ENCODE data around the gene FAM3D. TPM values are rescaled to one million over a fixed set of nuclear protein-coding genes. Genes with fewer than 3 reads are reported as not detected.

Gene FAM3D
- total RNA-seq, 2 experiments from 2014 or later, result not detected

DNA sequence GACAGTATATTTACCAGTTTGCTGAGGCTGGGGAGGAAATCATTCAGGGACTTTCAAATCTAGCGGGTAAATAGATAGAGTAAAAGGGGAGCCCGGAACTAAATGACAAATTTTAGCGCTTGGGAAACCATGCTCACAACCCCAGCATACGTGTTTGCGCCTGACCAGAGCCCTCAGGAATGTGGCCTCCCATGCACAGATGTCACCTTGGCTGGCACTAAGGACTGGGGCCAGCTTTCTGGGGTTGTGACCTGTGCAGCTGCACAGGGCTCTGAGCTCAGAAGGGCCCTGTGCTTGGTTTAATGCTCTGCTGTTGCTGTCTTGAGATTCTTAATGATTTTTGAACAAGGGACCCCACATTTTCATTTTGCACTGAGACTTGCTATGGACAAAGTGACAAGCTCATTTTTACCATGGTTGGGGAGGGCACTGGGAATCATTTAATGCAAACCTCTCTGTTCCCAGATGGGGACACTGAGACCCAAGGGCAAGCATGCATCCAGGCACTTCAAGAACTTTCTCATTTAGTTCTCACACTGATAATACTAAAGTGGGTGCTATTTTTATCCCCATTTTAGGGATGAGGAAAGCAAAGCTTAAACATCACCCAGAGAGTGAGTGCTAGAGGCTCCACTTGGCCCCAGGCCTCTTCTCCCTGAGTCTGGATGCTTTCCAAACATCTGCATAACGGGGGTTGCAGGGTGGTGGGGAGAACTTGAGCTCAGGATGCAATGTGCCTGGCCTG lies 45.3 kb downstream of the FAM3D start:
- DNase-seq (no peak), ATAC-seq (no peak)
- no peaks in the 10 kb centered on the region for H3K27me3 Mint-ChIP-seq (ENCODE audit: low read depth)
- POLR2A ChIA-PET, result no interaction called here
- no peaks in the 10 kb centered on the region for H3K36me3 Mint-ChIP-seq (ENCODE audit: low read depth)
- H3K9me3 Mint-ChIP-seq (ENCODE audit: insufficient read depth), result no peaks in the 10 kb centered on the region
- CTCF ChIA-PET, result interaction anchor here (1.3 to 3.2 kb wide), 2 partner anchors 9 to 53 kb away, joined by 3 to 13 read pairs; no protein-coding TSS in a partner anchor
- peaks cover 3% of the 10 kb centered on the region for H3K4me1 Mint-ChIP-seq (ENCODE audit: low read depth)
- H3K27ac Mint-ChIP-seq, result no peak overlapping the region
- H3K4me3 Mint-ChIP-seq, result no peak overlapping the region

DNA sequence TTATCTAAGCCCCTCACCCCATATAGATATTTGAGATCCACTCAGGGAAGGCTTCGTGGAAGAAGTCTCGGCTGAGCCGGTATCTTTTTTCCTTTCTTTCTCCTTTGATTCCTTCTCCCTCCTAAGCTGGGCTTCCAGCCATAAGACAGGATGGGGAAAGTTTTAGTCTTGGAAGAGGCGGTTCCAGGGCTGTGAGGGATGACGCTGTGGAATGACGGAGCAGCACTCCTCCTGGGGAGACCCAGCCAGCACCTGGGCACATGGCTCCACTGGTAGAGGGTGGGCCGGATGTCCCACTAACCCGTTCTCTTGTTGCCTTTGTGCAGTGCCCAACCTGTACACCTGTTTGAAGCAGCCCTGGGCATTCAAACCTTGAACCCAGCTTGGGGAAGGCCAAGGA lies 46.2 kb downstream of the FAM3D start:
- no peak overlapping the region for H3K4me3 Mint-ChIP-seq

GRCh38 chr3:58617338-58617761 lies 49.2 kb downstream of the FAM3D start:
- no peaks in the 10 kb centered on the region for H3K27me3 Mint-ChIP-seq (ENCODE audit: low read depth)
- POLR2A ChIA-PET, result no interaction called here
- H3K4me3 Mint-ChIP-seq, result no peak overlapping the region
- H3K9me3 Mint-ChIP-seq (ENCODE audit: insufficient read depth), result no peaks in the 10 kb centered on the region
- DNase-seq (no peak), ATAC-seq (no peak)
- no peaks in the 10 kb centered on the region for H3K4me1 Mint-ChIP-seq (ENCODE audit: low read depth)
- H3K27ac Mint-ChIP-seq, result no peak overlapping the region
- CTCF ChIA-PET, result interaction anchor here (3.1 kb wide), 1 partner anchor 13 kb away, joined by 13 read pairs; no protein-coding TSS in a partner anchor
- no peaks in the 10 kb centered on the region for H3K36me3 Mint-ChIP-seq (ENCODE audit: low read depth)

More for the DNA sequence above, 46.2 kb downstream of the FAM3D start:
- Mint-ChIP-seq H3K27ac (no peak overlapping the region), H3K36me3 (ENCODE audit: low read depth) (no peaks in the 10 kb centered on the region), H3K4me1 (ENCODE audit: low read depth) (peaks cover 3% of the 10 kb centered on the region), H3K27me3 (ENCODE audit: low read depth) (no peaks in the 10 kb centered on the region), H3K9me3 (ENCODE audit: insufficient read depth) (no peaks in the 10 kb centered on the region)
- POLR2A ChIA-PET, result no interaction called here
- CTCF ChIA-PET, result interaction anchor here (3.2 kb wide), 1 partner anchor 10 kb away, joined by 13 read pairs; no protein-coding TSS in a partner anchor
- no peak for ATAC-seq
- DNase-seq, result no peak

DNA sequence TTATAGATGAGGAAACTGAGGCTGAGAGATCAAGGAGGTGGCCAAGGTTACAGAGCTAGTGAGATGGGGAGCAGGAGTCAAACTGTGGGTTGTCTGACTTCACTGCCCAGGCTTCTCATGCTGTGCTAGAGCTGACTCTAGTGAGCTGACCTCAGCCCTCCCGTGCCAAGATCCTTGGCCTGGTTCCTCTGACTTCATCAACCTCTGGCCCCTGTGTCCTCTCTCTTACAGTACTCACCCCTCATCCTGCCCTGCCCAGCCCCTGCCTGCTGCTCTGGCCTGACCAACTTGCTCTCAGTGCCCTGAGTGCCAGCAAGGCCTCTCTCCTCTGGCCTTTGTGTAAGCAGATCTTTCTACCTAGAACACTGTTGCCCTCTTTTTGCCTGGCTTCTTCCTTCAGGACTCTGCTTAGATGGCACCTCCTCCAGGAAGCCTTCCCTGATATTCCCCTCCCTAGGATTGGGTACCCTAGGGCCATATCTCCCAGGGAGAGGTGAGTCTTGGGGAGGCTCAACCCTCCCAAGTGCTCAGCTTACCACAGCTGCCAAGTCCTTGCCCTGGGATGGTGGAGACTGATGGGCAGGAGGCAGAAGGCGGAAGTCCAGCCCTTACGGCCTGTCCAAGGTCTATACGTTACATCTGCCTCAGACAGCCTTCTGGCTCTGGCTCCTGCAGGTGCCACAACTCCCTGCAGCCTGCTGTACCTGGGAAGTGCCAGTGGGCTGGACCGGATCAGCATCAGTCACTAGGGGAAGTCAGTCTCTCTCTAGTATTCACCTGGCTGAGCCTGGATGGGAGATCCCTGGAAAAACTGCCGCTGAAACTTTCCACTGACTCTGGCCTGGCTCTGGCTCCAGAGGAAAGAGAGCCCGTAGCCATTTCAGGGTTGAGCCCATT lies 53.1 kb downstream of the FAM3D start:
- POLR2A ChIA-PET, result no interaction called here
- no peak for DNase-seq
- CTCF ChIA-PET, result interaction anchor here (1.6 kb wide), 1 partner anchor 17 kb away, joined by 4 read pairs; no protein-coding TSS in a partner anchor

GRCh38 chr3:58612830-58613229 lies 53.7 kb downstream of the FAM3D start:
- Mint-ChIP-seq H3K4me1 (ENCODE audit: low read depth) (peaks cover 9% of the 10 kb centered on the region), H3K9me3 (ENCODE audit: insufficient read depth) (no peaks in the 10 kb centered on the region), H3K27ac (no peak overlapping the region), H3K27me3 (ENCODE audit: low read depth) (no peaks in the 10 kb centered on the region), H3K4me3 (no peak overlapping the region), H3K36me3 (ENCODE audit: low read depth) (no peaks in the 10 kb centered on the region)
- DNase-seq, result no peak
- ATAC-seq, result no peak
- ChIA-PET POLR2A (no interaction called here), CTCF (interaction anchor here (1.6 kb wide), 1 partner anchor 17 kb away, joined by 4 read pairs; no protein-coding TSS in a partner anchor)

More for the DNA sequence above, 53.1 kb downstream of the FAM3D start:
- H3K27ac Mint-ChIP-seq, result no peak overlapping the region
- no peak overlapping the region for H3K4me3 Mint-ChIP-seq
- no peaks in the 10 kb centered on the region for H3K36me3 Mint-ChIP-seq (ENCODE audit: low read depth)
- no peak for ATAC-seq
- H3K4me1 Mint-ChIP-seq (ENCODE audit: low read depth), result peaks cover 4% of the 10 kb centered on the region
- no peaks in the 10 kb centered on the region for H3K9me3 Mint-ChIP-seq (ENCODE audit: insufficient read depth)
- no peaks in the 10 kb centered on the region for H3K27me3 Mint-ChIP-seq (ENCODE audit: low read depth)

DNA sequence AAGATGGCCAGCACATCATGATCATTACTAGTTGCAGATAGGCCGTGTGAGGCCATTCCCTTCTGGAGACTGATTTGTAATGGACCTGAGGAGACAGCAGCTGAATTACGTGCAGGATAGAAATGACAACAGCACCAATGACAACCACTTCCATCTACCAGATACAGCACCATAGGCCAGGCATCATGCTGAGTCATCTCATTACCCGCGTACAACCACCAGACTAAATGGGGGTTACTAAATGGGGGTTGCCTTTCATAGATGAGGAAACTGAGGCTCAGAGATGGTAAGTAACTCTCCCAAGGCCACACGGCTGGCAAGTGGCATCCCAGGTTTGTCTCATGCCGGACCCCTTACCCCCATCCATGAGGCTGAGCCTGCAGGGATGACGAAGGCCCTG lies 56.6 kb downstream of the FAM3D start:
- Mint-ChIP-seq H3K27me3 (ENCODE audit: low read depth) (peaks cover 10% of the 10 kb centered on the region), H3K4me3 (no peak overlapping the region), H3K36me3 (ENCODE audit: low read depth) (no peaks in the 10 kb centered on the region), H3K9me3 (ENCODE audit: insufficient read depth) (no peaks in the 10 kb centered on the region), H3K4me1 (ENCODE audit: low read depth) (peaks cover 12% of the 10 kb centered on the region), H3K27ac (no peak overlapping the region)
- no peak for ATAC-seq
- ChIA-PET POLR2A (no interaction called here), CTCF (no interaction called here)
- no peak for DNase-seq

GRCh38 chr3:58608648-58609047 lies 57.9 kb downstream of the FAM3D start:
- DNase-seq (no peak), ATAC-seq (no peak)
- Mint-ChIP-seq H3K27me3 (ENCODE audit: low read depth) (peaks cover 15% of the 10 kb centered on the region), H3K4me3 (no peak overlapping the region), H3K4me1 (ENCODE audit: low read depth) (peaks cover 12% of the 10 kb centered on the region), H3K36me3 (ENCODE audit: low read depth) (no peaks in the 10 kb centered on the region), H3K9me3 (ENCODE audit: insufficient read depth) (no peaks in the 10 kb centered on the region), H3K27ac (no peak overlapping the region)
- ChIA-PET CTCF (interaction anchor here (0.9 to 1.3 kb wide), 2 partner anchors 22 to 142 kb away, joined by 3 to 5 read pairs; no protein-coding TSS in a partner anchor), POLR2A (no interaction called here)

- Mint-ChIP-seq H3K27me3 (ENCODE audit: low read depth) (peaks cover 15% of the 10 kb centered on the region), H3K4me3 (no peak overlapping the region), H3K36me3 (ENCODE audit: low read depth) (no peaks in the 10 kb centered on the region), H3K9me3 (ENCODE audit: insufficient read depth) (no peaks in the 10 kb centered on the region), H3K27ac (no peak overlapping the region), H3K4me1 (ENCODE audit: low read depth) (peaks cover 12% of the 10 kb centered on the region)
- POLR2A ChIA-PET, result no interaction called here
- DNase-seq, result no peak
- CTCF ChIA-PET, result interaction anchor here (0.9 to 1.3 kb wide), 3 partner anchors 22 to 141 kb away, joined by 3 to 5 read pairs (median 4); no protein-coding TSS in a partner anchor
- ATAC-seq, result no peak
Observed at GRCh38 chr3:58607816-58608215, 58.8 kb downstream of the FAM3D start.

DNA sequence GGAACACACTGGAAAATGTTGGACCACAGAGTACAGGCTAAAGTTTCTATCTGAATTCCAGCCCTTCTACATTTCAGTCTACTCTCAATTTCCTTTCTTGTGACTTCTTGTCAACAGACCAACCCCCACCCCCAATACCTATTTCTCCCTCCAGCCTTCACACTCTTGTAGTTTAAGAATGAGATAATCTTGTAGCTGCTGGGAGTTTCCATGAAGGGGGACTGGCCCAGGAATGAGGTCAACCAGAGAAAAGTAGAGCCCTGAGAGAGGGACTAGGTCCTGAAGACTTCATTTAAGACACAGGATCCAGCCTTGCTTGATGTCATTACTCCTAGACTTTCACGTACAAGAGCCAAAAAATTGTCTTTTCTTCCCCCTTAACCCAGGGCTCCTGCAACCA lies 59.9 kb downstream of the FAM3D start:
- Mint-ChIP-seq H3K36me3 (ENCODE audit: low read depth) (no peaks in the 10 kb centered on the region), H3K27ac (no peak overlapping the region), H3K4me3 (no peak overlapping the region), H3K27me3 (ENCODE audit: low read depth) (peaks cover 15% of the 10 kb centered on the region), H3K4me1 (ENCODE audit: low read depth) (peaks cover 12% of the 10 kb centered on the region), H3K9me3 (ENCODE audit: insufficient read depth) (no peaks in the 10 kb centered on the region)
- CTCF ChIA-PET, result interaction anchor here (1.3 kb wide), 1 partner anchor 21 kb away, joined by 4 read pairs; no protein-coding TSS in a partner anchor
- POLR2A ChIA-PET, result interaction anchor here (0.5 kb wide), 1 partner anchor 9 kb away, joined by 3 read pairs; no protein-coding TSS in a partner anchor
- ATAC-seq (no peak), DNase-seq (no peak)

- ATAC-seq, result no peak
- no peaks in the 10 kb centered on the region for H3K36me3 Mint-ChIP-seq (ENCODE audit: low read depth)
- peaks cover 15% of the 10 kb centered on the region for H3K27me3 Mint-ChIP-seq (ENCODE audit: low read depth)
- no peaks in the 10 kb centered on the region for H3K9me3 Mint-ChIP-seq (ENCODE audit: insufficient read depth)
- ChIA-PET POLR2A (no interaction called here), CTCF (interaction anchor here (1.5 kb wide), 1 partner anchor 26 kb away, joined by 5 read pairs; no protein-coding TSS in a partner anchor)
- H3K27ac Mint-ChIP-seq, result no peak overlapping the region
- H3K4me1 Mint-ChIP-seq (ENCODE audit: low read depth), result peaks cover 8% of the 10 kb centered on the region
- H3K4me3 Mint-ChIP-seq, result no peak overlapping the region
- DNase-seq, result no peak
Observed at GRCh38 chr3:58604031-58604430, 62.5 kb downstream of the FAM3D start.

GRCh38 chr3:58603606-58604005 lies 63.0 kb downstream of the FAM3D start:
- H3K9me3 Mint-ChIP-seq (ENCODE audit: insufficient read depth), result no peaks in the 10 kb centered on the region
- ATAC-seq, result no peak
- ChIA-PET CTCF (interaction anchor here (1.5 kb wide), 1 partner anchor 27 kb away, joined by 5 read pairs; no protein-coding TSS in a partner anchor), POLR2A (no interaction called here)
- H3K27ac Mint-ChIP-seq, result no peak overlapping the region
- H3K4me3 Mint-ChIP-seq, result no peak overlapping the region
- no peak for DNase-seq
- peaks cover 8% of the 10 kb centered on the region for H3K4me1 Mint-ChIP-seq (ENCODE audit: low read depth)
- H3K27me3 Mint-ChIP-seq (ENCODE audit: low read depth), result peaks cover 15% of the 10 kb centered on the region
- no peaks in the 10 kb centered on the region for H3K36me3 Mint-ChIP-seq (ENCODE audit: low read depth)
